HG02678 (cell line): ENCODE results near the gene VSTM2L.

Experiments used
- ATAC-seq: cut with Tn5 transposase; IDR thresholded peaks from one replicate; pipeline ENCODE4 v1.9.1; 2021; ENCODE audit warnings: mild to moderate bottlenecking, moderate library complexity; ENCODE audit not compliant: unreplicated experiment

The VSTM2L gene

DNA sequence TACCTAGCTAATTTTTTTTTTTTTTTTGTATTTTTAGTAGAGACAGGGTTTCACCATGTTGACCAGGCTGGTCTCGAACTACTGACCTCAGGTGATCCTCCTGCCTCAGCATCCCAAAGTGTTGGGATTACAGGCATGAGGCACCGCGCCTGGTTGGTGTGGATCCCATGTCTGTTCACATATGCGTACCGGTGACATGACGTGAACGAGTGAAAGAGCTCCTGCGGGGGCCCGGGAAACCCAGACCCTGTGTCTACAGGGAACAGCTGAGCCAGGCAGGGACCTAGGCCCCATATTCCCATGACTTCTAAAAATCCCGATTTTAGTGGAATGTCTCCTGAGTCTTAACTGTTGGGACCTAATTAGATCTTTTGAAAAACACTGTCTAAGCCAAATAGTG is 33.1 kb downstream of the VSTM2L start:
- ATAC-seq, result no peak

DNA sequence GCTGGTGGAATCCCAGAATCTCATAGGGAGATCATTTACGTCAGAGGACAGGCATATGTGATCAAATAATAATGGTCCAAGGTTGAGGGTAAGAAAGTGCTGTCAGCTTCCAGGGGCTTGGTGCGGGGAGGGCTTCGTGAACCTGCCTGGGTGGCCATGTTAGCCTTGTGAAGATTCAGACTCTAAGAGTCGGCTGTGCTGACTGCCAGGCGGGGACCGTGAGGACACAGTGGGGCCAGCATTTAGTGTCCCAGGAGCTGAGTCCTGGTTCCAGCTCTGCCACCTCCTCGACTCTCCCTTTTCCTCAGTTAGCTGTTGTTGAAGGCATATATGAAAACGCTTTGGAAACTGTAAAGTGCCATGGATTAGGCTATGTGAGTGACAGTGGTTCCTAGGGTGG is 33.5 kb downstream of the VSTM2L start:
- ATAC-seq, result no peak

DNA sequence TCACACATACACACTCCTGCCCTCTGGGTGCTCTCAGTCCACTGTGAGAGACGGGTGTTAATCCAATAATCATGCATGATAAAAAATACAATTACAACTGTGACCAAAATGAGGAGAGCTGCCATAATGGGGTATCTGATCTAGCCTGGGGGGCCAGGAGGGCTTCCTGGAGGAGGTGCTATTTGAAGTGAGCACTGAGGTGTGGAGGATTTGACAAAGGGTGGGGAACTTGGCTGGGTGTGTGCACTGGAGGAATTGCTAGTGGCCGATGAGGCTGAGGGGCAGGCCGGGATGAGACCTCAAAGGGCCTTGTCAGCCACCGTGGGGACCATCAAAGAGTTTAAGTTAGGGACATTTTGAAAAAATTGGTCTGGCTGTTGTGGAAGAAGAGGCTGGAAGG is 34.8 kb downstream of the VSTM2L start:
- no peak for ATAC-seq

DNA sequence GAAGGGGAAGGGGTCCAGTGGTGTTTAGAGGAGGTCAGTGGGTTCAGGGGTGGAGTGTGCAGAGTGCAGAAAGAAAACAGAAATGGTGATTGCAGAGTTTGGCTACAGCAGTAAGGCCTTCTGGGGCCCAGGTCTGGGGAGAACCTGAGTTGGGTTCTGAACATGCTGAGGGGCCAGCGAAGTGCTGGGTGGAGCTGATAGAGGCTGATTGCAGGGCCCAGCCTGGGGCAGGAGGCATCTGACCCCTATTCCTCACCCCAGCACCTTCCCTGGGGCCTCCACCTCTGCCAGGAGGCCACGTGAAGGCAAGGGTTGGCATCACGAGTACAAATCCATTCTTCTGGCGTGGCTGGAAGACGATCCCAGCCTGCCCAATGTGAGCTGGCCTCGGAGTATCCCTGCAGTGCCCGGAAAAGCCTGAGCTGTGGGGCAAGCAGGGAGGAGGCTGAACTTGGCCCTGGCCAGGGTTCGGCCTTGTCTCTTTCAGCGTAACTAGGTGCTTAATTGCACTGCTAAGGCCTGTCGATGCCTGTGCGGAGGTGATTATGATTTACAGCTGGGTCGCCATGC is 35.3 kb downstream of the VSTM2L start:
- no peak for ATAC-seq

DNA sequence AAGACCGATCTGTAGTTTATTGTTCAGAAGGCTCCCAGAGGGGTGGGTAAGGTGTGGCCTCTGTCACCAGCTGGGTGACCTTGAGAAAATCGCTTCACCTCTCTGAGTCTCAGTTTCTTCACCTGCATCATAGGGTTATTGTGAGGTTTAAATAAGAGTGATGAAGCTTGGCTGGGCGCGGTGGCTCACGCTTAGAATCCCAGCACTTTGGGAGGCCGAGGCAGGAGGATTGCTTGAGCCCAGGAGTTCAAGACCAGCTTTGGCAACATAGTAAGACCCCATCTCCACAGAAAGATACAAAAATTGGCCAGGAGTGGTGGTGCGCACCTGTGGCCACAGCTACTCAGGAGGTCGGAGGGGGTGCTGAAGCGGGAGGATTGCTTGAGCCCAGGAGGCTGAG is 36.0 kb downstream of the VSTM2L start:
- no peak for ATAC-seq

DNA sequence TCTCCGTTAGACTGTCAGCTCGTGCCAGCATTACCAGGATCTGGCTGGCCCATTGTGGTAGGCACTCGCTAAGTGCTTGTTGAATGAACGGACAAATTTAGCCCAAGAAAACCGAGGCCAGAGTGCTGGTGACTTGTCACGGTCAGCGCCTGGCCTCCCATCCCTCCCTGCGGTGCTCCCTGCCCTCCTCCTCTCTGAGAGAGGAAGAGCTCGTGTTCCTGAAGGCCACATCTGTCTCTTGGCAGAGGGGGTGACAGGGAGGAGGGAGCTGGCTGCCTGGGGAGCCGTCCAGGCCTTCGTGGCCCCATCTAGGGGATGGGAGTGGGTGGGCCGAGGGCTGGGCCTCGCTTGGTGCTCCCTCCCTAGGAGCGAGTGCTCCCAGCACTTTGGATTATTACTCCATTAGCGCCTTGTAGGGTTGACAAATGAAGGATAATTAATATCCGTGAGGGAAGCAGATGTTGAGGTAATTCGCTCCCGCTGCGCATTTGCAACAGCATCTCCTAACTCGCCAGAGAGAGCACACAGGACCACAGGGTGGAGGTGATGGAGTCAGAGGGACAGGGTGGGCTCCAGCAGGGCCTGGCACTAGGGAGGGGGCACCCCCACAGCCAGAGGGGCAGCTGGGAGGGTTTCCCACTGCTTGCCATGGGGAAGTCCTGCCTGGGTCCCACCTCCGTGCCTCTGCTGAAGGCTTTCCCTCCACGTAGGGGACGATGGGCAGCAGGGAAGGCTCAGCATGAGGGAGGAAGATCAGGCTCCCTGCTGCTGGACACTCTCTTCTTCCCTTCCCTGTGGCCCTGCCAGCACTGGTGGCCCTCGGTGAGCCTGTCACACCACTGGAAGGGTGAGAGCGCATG is 37.0 kb downstream of the VSTM2L start:
- ATAC-seq, result no peak

DNA sequence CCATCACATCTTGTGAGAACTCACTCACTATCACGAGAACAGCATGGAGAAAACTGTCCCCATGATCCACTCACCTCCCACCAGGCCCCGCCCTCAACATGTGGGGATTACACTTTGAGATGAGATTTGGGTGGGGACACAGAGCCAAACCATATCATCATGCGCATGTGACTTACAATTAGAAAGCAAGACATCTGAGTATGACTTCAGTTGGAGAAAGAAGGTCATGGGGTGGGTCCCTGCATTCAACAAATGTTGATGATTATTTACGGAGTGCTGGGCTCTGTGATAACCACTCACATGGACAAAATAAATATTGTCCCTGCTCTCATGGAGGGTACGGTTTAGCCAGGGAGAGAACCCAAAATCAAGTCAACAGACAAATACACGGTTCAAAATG is 37.9 kb downstream of the VSTM2L start:
- no peak for ATAC-seq

DNA sequence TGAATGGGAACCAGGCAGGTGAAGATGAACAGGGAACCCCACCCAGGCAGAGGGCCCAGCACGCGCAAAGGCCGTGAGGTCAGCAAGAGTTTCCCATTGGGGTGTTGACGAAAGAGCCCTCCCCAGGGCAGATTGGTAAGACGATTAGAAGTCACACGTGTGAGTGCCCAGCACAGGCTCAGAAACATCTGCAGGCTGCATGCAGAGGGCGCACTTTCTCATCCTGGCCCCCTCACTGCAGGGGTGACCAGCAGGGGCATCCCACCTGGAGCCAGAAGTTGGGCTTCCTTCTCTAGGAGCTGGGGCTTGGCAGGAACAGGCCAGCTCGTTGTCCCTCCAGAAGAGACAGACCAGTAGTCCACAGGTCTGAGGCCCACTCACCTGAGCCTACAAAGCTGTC is 38.4 kb downstream of the VSTM2L start:
- no peak for ATAC-seq

DNA sequence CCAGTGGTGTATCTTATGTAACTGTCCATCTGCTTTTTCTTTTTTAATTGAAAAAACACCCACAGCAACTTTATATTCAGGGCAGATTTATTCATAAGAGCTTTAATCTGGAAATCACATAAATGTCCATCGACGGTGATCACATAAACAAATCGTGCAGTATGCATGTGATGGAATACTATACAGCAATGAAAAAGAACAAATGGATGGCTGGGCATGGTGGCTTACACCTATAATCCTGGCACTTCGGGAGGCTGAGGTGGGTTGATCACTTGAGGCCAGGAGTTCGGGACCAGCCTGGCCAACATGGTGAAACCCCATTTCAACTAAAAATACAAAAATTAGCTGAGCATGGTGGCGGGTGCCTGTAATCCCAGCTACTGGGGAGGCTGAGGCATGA is 39.1 kb downstream of the VSTM2L start:
- no peak for ATAC-seq

DNA sequence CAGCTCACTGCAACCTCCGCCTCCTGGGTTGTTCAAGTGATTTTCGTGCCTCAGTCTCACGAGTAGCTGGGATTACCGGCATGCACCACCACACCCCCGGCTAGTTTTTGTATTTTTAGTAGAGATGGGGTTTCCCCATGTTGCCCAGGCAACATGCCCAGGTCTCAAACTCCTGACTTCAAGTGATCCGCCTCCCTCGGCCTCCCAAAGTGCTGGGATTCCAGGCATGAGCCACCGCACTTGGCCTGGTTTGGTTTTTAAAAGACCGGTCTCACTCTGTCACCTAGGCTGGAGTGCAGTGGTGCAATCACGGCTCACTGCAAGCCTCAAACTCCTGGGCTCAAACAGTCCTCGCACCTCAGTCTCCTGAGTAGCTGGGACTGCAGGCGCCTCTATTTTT is 40.1 kb downstream of the VSTM2L start:
- no peak for ATAC-seq

DNA sequence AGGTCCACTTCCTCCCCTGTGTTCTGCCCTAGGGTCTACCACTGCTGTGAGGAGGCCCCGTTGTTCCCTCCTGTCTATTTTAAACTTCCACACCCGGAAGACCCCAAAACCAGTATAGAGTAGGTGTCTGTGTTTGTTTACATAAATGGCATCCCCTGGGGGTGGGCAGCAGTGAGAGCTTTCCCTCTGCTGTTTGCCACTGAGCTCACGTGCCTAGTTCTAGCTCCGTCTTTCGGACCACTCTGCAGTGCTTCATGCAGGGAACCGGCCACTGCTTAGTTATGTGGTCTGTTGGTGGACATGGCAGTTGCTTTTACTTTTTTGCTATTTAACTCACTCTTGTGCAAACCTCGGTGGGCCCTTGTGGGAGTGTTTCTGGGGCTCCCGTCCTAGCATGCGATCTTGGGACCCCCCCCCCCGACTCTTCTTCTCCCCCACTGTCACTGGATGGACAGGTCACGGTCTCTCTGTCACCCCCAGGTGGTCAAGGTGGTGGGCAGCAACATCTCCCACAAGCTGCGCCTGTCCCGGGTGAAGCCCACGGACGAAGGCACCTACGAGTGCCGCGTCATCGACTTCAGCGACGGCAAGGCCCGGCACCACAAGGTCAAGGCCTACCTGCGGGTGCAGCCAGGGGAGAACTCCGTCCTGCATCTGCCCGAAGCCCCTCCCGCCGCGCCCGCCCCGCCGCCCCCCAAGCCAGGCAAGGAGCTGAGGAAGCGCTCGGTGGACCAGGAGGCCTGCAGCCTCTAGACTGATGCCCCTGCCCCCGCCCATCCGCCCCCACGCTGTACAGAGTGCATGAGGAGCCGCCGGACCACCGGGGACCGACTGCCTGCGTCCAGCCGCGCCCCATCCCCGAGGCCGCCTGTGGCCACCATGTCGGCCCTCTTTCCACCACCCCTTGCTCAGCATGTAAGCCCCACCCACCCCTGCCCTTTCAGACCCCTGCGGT is 40.9 kb downstream of the VSTM2L start:
- no peak for ATAC-seq

DNA sequence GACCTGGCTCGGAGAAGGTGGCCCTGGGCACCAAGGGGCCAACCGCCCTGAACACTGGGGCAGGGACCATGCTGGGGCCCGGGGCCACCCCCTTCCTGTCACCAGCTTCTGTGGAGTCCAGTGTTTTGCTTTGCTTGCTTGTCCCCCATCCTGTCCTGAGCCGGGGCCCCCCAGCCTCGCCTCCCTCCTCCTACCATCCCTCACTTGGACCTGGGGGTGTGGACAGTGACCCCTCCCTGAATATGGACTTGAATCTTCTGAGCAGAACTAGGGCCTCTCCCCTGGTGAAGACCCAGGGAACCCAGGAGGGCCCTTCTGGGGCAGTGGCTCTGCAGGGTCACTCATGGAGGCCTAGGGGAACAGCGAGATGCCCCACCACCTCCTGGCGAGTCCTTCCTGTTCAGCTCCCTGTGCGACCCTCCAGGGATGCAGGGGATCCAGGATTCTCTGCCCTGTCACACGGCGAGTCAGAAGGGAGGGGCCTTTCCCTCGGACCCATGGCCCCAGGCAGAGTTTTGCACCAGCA is 41.6 kb downstream of the VSTM2L start:
- ATAC-seq, result no peak

DNA sequence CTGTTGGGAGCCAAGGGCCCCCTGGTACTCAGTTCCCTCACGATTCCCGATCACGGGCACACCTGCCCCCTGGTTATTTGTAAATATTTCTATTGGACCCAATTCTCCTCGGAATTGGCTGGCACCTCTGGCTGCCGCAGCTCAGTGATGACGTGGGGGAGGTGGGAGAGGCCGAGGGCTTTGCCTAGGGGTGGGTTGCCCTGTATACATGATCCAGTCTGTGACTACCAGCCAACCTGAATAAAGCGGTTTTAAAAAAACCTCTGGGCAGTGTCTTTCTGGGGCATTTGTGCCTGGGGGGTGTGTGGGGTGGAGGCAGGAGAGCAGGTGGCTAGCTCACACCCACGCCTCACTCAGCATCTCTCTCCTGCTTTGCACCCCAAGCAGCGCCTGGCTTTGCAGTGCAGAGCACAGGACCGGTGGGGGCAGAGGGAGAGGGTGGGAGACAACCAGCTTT is 42.2 kb downstream of the VSTM2L start:
- ATAC-seq, result no peak

DNA sequence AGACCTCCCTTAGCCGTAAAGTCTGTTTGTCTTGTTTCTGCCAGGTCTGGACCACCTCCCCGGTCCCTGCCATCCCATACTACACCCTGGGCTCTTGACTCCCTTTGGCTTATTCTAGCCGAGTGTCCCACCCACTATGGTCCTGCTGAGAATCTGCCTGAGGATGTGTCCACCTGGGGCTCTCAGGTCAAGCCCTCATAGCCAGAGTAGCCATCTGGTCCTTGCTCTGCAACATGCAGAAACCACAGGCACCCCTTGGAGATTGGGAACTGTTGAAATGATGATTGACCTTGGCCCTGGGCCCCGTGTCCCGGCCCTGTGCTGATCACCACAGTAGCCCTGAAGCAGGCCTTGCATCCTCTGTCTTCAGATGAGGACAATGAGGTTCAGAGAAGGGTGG is 44.0 kb downstream of the VSTM2L start:
- ATAC-seq, result no peak

DNA sequence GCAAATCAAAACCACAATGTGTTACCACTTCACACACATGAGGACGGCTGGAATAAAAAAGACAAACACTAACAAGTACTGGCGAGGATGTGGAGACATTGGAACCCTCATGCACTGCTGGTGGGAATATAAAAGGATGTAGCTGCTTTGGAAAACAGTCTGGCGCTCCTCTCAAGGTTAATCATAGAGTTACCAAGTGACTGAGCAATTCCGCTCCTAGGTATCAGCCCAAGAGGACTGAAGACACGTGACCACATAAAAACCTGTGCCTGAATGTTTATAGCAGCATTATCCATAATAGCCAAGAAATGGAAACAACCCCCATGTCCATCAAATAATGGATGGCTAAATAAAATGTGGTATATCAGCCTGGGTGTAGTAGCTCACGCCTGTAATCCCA is 45.0 kb downstream of the VSTM2L start:
- ATAC-seq, result no peak

DNA sequence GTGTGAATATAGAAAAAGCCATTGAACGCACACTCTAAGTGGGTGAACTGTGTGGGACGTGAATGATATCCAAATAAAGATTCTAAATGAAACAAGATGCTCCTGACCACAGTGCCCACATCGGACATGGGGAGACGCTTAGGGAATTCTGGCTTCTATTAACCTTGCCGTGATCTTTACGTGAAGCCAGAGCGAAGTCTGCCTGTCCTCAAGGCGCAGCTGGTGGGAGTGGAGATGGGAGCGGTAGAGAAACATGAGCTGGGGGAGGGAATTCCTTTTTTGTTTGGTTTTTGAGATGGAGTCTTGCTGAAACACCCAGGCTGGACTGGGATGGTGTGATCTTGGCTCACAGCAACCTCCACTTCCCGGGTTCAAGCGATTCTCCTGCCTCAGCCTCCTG is 46.0 kb downstream of the VSTM2L start:
- ATAC-seq, result no peak

DNA sequence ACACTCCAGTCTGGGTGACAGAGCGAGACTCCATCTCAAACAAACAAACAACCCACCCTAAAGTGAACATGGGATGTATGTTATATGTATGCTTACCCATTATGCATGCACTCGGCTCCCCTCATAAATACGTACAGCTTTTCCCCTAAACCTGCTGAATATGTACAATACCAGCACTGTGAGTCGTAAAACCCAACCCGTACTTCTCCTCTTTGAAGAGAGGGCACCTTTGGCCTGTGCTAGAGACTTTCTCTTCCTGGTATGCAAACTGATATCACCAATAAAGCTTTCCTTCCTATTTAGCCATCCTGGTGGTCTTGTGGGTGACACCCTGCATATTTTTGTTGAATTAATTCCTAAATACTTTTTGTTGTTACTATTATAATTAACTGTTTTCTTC is 51.3 kb downstream of the VSTM2L start:
- no peak for ATAC-seq

DNA sequence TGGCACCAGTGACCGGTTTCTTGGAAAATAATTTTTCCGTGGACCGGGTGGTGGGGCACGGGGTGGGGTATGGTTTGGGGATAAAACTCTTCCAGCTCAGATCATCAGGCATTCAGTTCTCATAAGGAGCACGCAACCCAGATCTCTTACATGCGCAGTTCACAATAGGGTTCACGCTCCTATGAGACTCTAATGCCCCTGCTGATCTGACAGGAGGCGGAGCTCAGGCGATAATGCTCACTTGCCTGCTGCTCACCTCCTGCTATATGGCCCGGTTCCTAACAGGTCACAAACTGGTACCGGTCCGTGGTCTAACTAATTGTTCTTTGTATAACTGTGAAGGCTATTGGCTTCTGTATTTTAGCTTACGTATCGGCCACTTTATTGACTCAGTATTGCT is 51.7 kb downstream of the VSTM2L start:
- no peak for ATAC-seq

DNA sequence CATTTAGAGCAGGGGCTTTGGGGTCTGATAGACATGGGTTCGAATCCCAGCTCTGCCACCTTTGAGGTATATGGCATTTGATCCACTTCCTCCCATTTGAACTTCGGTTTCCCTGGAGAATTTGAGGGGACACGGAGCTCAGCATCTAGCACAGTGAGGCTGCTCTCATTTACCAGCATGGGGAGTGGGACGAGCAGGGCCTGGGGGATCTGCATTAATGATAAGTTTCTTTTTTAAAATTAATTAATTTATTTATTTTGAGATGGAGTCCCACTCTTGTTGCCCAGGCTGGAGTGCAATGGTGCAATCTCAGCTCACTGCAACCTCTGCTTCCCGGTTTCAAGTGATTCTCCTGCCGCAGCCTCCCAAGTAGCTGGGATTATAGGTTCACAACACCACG is 52.6 kb downstream of the VSTM2L start:
- no peak for ATAC-seq

DNA sequence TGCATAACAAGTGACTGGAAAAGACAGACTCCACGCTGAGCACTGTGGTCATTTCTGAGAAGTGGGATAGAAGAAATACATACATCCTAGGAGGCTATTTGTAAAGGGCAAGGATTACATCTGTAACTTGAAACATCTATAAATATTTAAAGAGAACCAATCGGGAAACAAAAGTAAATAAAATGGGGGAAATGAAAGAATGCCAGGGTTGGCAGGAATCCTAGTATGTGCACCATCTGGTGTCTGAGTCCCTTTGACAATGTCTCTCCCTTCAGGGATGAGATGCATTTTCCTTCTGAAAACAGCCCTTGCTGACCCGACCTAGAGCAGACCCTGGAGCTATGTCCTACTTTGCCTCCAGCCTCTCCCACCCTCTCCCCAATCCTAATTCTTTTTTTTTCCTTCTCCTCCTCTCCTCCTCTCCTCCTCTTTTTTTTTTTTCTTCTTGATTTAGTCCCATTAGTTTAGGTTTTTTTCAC is 53.2 kb downstream of the VSTM2L start:
- ATAC-seq, result no peak

DNA sequence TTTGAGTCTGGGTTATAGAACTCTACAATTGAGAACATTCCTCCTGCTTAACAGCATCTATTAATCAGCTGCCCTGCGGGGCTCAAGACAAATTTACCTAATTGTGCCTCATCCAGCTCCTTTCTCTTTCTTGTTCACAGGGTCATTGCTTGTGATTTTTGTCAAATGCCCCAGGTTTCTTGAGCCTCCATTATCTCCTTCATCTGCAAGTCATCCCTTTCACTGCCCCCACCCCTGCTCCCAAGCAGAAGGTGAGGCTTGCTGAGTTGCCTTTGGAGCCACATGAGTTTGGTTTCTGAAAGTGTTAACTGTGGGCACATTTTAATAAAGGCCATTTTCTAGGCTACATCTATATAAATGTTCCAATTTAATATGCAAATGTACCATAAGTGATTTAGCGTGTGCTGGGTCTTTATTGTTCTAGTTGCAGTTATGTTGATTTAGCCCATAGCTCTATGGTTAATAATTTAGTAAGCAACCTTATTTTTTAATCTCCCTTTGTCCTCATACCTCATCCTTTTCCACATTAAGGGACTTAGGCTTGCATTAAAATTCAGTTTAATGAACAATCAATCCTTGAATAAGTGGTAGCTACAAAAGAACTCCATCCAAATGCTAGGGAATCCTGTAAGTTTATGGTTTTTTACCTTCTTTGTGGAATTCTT is 56.1 kb downstream of the VSTM2L start:
- no peak for ATAC-seq
